Activated T-helper 1 cell treated with anti-CD3 and anti-CD28 coated beads, Interleukin-12 subunit alpha, Interleukin-12 subunit beta, Interleukin-2, Interleukin-4 antibody, amounts not matched to agents 30 ng/mL and 10 ng/mL and 1 ng/mL, durations not matched to agents 14 hours and 24 hours and 36 hours (primary cell): ENCODE measurements around the gene NFE2L3. TPM values are rescaled to one million over a fixed set of nuclear protein-coding genes. Genes with fewer than 3 reads are reported as not detected.
"Not testable (repeated sequence)": the region's sequence is repeated elsewhere in the genome, so short reads cannot be mapped to it uniquely, and the experiment has no call there.

Experiments
- DNase-seq: peaks from one replicate; pipeline ENCODE4 v3.0.0; 2021; ENCODE audit warnings: low spot score
- H3K27ac Mint-ChIP-seq: one replicate; pipeline ENCODE4 v1.8.0; 2021; ENCODE audit warnings: mild to moderate bottlenecking, mixed read lengths
- H3K27me3 Mint-ChIP-seq: one replicate; pipeline ENCODE4 v1.8.0; 2022; ENCODE audit warnings: mild to moderate bottlenecking, moderate library complexity, mixed read lengths; ENCODE audit not compliant: insufficient read depth
- H3K36me3 Mint-ChIP-seq: one replicate; pipeline ENCODE4 v1.8.0; 2021; ENCODE audit warnings: low read depth, mixed read lengths
- H3K4me1 Mint-ChIP-seq: one replicate; pipeline ENCODE4 v1.8.0; 2021; ENCODE audit warnings: low read depth, mixed read lengths
- H3K4me3 Mint-ChIP-seq: one replicate; pipeline ENCODE4 v1.8.0; 2021; ENCODE audit warnings: mild to moderate bottlenecking, moderate library complexity, mixed read lengths
- H3K9me3 Mint-ChIP-seq: one replicate; pipeline ENCODE4 v1.8.0; 2021; ENCODE audit warnings: mixed read lengths
- intact Hi-C: fragments of 100-400 bp; cut with micrococcal nuclease; formaldehyde crosslinking; loops from one replicate; pipeline ENCODE4 v1.15.1; 2024
- total RNA-seq: library from RNA; stranded (reverse); gene quantifications from 2 replicates; pipeline ENCODE4 v1.2.3, GENCODE V29; 2022

NFE2L3 gene
- total RNA-seq, 1 donor from 2014 or later, result 80.1 TPM

DNA sequence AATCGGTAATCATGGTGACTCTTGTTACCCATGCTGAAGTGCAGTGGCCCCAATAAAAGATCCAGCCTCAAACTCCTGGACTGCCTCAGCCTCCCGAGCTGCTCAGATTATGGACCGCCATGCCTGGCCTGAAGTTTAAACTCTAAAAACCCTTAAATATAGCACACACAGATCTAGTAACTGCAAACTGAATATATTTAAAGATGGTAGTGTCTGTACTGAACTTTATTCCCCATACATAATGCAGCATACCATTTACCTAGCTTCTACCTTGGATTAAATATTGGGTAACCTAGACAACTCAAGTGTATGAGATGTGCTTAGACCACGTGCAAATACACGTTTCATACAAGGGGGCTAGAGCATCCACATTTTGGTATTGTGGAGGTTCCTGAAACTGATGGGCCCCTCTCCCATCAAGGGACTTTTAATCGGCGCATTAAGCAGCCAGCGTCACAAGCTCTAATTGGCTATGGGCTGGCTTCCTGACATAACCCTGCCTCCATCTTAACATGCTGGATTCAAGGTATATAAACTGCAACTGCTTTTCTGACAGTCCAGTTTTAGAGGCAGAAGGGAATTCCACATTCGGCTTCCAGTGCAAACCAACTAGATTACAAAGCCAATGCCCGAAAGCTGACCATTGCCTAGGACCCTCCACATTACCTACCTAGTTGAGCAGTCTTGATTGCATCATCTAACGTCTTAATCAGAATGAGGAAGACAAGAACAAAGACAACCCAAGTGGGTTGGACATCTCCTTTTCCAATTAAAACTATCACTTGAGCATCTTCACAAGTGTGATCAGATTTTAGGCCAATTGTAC, 35.6 kb downstream of the NFE2L3 start:
- no peak for DNase-seq
- Mint-ChIP-seq H3K4me1 (peaks cover 78% of the 10 kb centered on the region), H3K27me3 (no peaks in the 10 kb centered on the region), H3K4me3 (no peak overlapping the region), H3K9me3 (no peaks in the 10 kb centered on the region), H3K36me3 (peaks cover 75% of the 10 kb centered on the region), H3K27ac (peak overlapping the region; percentile 76)
- intact Hi-C loops, result loop anchor here (1.0 kb wide), 1 partner anchor 96 kb away; no protein-coding TSS in a partner anchor

GRCh38 chr7:26188206-26188956, 36.4 kb downstream of the NFE2L3 start:
- DNase-seq, result no peak
- Mint-ChIP-seq H3K27me3 (no peaks in the 10 kb centered on the region), H3K27ac (peak overlapping the region; percentile 76), H3K4me3 (no peak overlapping the region), H3K4me1 (peaks cover 86% of the 10 kb centered on the region), H3K9me3 (no peaks in the 10 kb centered on the region), H3K36me3 (peaks cover 83% of the 10 kb centered on the region)
- intact Hi-C loops, result loop anchor here (1.0 kb wide), 1 partner anchor 97 kb away; no protein-coding TSS in a partner anchor

DNA sequence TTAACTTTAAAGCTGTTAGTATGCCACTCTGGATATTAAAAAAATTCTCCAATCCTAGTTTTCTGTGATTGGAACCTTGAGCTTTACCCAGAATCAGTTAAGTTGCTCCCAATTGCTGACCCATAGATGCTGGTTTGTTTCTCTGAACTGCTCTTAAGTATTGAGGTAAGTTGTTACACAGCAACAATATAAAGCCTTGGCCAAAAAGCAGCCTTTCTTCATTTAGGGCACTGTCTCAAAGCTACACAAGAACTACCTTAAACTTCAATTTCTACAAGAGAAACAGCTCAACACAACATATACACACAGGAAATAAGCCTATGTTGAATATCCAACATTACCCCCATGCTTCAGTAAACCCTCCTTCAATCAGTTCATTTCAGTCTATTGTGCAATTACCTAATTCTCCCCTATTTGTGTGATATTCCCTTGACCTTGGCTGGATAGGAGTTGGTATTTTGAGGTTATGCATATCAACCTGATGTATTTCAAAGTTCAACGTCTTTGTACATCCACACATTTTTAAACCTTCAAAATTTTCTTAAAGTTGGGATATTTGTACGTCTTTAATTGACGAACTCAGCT, 37.1 kb downstream of the NFE2L3 start:
- Mint-ChIP-seq H3K9me3 (no peaks in the 10 kb centered on the region), H3K27me3 (no peaks in the 10 kb centered on the region), H3K4me1 (peaks cover 87% of the 10 kb centered on the region), H3K4me3 (no peak overlapping the region), H3K36me3 (peaks cover 84% of the 10 kb centered on the region), H3K27ac (peak overlapping the region; percentile 9)
- no peak for DNase-seq
- intact Hi-C loops, result loop anchor here (1.0 kb wide), 2 partner anchors 8 to 98 kb away; no protein-coding TSS in a partner anchor

DNA sequence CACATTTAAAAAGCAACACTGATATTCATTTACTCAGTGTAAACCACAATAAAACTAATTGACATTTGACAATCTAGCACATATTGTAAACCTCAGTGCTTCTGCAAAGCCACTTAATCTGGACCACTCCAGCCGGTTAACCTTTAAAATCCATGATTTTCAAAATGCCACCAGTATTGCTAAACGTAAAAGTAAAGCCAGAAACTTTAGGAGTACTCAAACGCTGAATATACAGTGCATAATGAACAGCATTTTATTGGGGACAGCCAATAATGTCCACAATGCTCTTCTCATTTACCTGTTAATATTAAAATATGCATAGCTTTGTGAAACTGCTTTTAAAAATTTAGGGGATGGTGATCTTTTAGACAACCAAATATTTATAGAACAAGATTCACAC, 37.7 kb downstream of the NFE2L3 start:
- Mint-ChIP-seq H3K4me1 (peaks cover 87% of the 10 kb centered on the region), H3K27ac (peak overlapping the region; percentile 9), H3K36me3 (peaks cover 84% of the 10 kb centered on the region), H3K27me3 (no peaks in the 10 kb centered on the region), H3K4me3 (no peak overlapping the region), H3K9me3 (no peaks in the 10 kb centered on the region)
- intact Hi-C loops, result loop anchor here (1.0 kb wide), 1 partner anchor 8 kb away; no protein-coding TSS in a partner anchor
- DNase-seq, result no peak

DNA sequence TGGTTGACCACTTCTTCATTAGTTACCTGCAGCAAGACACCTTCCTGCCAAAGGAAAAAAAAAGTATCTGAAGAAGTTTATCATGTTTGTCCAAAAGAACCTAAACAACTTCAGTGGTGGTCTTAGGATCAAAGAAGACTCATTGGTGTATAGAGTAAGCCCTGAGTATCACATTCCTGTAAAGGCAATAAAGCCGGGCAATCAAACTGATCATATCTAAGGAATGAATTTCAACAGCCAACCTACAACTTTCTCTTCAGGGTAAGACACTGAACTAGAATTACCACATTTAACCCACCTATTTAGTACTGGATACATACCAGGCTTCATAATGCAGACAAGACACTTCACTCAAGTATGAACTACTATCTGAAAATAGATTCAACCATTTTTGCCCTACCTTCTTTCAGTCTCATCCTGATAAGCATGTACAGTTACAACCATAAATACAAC, 38.4 kb downstream of the NFE2L3 start:
- Mint-ChIP-seq H3K4me3 (peak overlapping the region; percentile 26), H3K4me1 (peaks cover 83% of the 10 kb centered on the region), H3K27ac (peak overlapping the region; percentile 56), H3K36me3 (peaks cover 82% of the 10 kb centered on the region), H3K27me3 (no peaks in the 10 kb centered on the region), H3K9me3 (no peaks in the 10 kb centered on the region)
- intact Hi-C loops, result no loop called here
- no peak for DNase-seq

DNA sequence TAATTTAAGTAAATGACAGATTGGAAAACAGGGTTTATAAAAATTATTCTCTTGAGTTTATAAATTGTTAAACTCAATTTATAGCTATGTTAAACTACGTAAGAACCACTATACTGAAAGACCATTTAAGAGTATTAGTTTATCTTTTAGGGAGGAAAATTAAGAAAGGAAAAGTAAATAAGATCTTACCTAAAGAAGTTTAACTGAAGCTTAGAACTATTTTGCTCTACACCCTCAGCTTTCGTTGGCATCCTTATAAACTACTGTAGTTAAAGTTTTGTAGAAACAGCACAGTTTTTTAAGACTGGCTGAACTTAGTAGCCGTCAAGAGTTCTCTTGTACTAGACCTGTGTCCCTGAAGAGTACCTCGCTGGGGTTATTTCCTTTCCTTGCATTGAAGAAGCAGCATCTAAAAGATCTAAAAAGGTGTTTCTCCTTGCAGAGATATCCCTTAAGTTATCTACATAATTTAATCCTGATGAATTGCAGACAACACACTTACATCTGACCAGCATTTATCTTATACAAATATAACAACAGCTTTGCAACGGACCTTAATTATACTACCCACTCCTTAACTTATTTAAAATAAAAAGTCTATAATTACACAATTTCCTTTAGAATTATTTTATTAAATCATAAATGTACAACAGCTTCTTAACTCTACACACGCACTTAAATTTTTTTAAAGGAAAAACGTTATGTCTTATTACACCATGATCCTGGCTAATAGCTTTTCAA, 39.4 kb downstream of the NFE2L3 start:
- no peak overlapping the region for H3K27ac Mint-ChIP-seq
- H3K27me3 Mint-ChIP-seq, result no peaks in the 10 kb centered on the region
- H3K36me3 Mint-ChIP-seq, result peaks cover 84% of the 10 kb centered on the region
- H3K4me3 Mint-ChIP-seq, result peak overlapping the region; percentile 26
- no peak for DNase-seq
- no peaks in the 10 kb centered on the region for H3K9me3 Mint-ChIP-seq
- peaks cover 85% of the 10 kb centered on the region for H3K4me1 Mint-ChIP-seq
- intact Hi-C loops, result no loop called here

DNA sequence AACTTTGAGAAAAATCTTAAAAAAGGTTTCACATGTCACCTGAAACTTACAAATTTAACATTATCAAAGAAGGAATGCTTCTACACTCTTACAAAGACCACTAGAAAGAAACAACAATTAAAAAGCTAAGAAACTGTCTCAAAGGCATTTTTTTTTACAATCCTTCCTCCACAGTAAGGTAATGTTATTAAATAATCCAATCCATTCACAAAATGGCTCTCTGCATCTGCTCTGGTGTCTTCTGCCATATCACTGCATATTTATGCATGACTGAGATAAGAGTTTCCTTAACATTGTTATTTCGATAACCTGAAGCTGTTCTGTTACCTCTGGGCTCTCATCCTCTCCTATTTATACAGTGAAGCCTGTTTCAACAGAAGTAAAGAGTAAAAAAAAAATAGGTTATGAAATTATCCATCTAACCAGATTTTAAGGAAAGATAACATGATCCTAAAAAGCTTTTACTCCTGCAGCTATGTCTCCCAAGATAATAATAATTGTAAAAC, 40.0 kb downstream of the NFE2L3 start:
- peaks cover 85% of the 10 kb centered on the region for H3K36me3 Mint-ChIP-seq
- peak overlapping the region; percentile 55 for H3K27ac Mint-ChIP-seq
- no peaks in the 10 kb centered on the region for H3K27me3 Mint-ChIP-seq
- H3K9me3 Mint-ChIP-seq, result no peaks in the 10 kb centered on the region
- H3K4me3 Mint-ChIP-seq, result peak overlapping the region; percentile 78
- H3K4me1 Mint-ChIP-seq, result peaks cover 85% of the 10 kb centered on the region
- DNase-seq, result no peak
- intact Hi-C loops, result no loop called here

DNA sequence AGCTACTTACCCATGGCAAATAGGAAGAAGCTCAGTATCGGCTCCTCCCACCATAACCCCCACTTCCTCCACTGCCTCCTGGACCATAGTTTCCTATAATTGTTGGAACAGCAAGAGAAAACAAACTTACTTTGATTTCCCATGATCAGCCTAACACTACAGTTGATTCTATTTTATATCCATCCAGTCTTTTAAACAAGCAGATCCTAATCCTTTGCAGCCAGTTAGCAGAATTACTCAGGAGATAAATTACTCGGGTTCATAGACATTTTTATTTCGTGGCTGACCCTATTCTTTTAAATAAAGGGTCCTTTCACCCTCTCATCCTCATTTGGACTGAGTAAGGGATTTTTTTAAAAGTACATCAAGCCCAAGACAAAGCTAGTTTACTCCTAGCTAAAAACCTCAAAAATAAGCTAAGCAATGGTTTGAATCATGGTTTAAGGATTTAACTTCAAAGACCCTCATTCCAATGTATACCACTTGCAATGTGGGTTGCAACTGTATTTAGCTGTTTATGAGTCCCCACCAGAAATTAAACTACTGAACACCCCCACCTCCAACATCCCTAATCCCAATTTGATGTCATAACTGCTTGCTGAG, 40.6 kb downstream of the NFE2L3 start:
- H3K36me3 Mint-ChIP-seq, result peaks cover 85% of the 10 kb centered on the region
- peak overlapping the region; percentile 78 for H3K4me3 Mint-ChIP-seq
- intact Hi-C loops, result no loop called here
- DNase-seq, result no peak
- no peaks in the 10 kb centered on the region for H3K27me3 Mint-ChIP-seq
- H3K27ac Mint-ChIP-seq, result peak overlapping the region; percentile 84
- peaks cover 83% of the 10 kb centered on the region for H3K4me1 Mint-ChIP-seq
- no peaks in the 10 kb centered on the region for H3K9me3 Mint-ChIP-seq

GRCh38 chr7:26193432-26194207, 41.6 kb downstream of the NFE2L3 start:
- peak overlapping the region; percentile 78 for H3K4me3 Mint-ChIP-seq
- no peaks in the 10 kb centered on the region for H3K9me3 Mint-ChIP-seq
- intact Hi-C loops, result no loop called here
- H3K4me1 Mint-ChIP-seq, result peaks cover 74% of the 10 kb centered on the region
- peak overlapping the region; percentile 84 for H3K27ac Mint-ChIP-seq
- no peaks in the 10 kb centered on the region for H3K27me3 Mint-ChIP-seq
- no peak for DNase-seq
- peaks cover 90% of the 10 kb centered on the region for H3K36me3 Mint-ChIP-seq

DNA sequence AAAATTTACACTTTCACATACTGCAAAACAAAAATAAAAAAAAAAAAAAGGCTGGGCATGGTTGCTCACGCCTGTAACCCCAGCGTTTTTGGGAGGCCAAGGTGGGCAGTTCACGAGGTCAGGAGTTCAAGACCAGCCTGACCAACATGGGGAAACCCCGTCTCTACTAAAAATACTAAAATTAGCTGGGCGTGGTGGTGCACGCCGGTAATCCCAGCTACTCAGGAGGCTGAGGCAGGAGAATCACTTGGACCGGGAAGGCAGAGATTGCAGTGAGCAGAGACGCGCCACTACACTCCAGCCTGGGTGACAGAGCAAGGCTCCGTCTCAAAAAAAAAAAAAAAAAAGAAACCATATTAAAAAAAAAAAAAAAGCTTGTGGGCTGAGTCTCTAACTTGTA, 42.8 kb downstream of the NFE2L3 start:
- Mint-ChIP-seq H3K36me3 (peaks cover 92% of the 10 kb centered on the region), H3K4me3 (peak overlapping the region; percentile 78), H3K27ac (peak overlapping the region; percentile 74), H3K4me1 (peaks cover 70% of the 10 kb centered on the region)
- intact Hi-C loops, result loop anchor here (5.0 kb wide), 2 partner anchors 242 to 302 kb away; no protein-coding TSS in a partner anchor
- H3K9me3 Mint-ChIP-seq, H3K27me3 Mint-ChIP-seq, DNase-seq: not testable (repeated sequence)

DNA sequence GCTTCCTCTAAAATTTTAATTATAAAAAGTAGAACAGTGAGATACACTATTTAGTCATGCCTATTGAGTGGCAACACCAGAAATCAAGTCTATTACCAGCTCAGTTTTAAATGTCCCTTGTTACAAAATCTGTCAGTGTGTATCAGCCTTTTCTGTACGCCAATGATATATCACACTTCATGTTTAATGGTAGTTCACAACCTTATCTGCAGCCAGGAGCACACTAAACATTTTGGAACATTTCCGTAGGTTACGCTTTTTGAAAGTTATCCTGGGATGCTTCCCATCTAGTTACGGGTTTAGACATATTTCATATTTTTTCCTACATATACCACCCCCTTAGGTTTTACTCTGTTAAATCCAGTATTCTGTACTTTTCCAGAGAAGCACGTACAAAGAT, 43.2 kb downstream of the NFE2L3 start:
- Mint-ChIP-seq H3K4me3 (peak overlapping the region; percentile 100), H3K9me3 (no peaks in the 10 kb centered on the region), H3K27ac (peak overlapping the region; percentile 58), H3K27me3 (no peaks in the 10 kb centered on the region), H3K4me1 (peaks cover 68% of the 10 kb centered on the region), H3K36me3 (peaks cover 93% of the 10 kb centered on the region)
- intact Hi-C loops, result loop anchor here (5.0 kb wide), 2 partner anchors 243 to 303 kb away; no protein-coding TSS in a partner anchor
- no peak for DNase-seq
